Muscle of back (tissue), 11 donors: Measurements from ENCODE around the gene BCAS3. TPM values are rescaled to one million over a fixed set of nuclear protein-coding genes. Genes with fewer than 3 reads are reported as not detected.
"Not testable (repeated sequence)": the region's sequence is repeated elsewhere in the genome, so short reads cannot be mapped to it uniquely, and the experiment has no call there.

Experiments used
- DNase-seq, 3 donors: peaks; one replicate each; pipeline versions ENCODE4 v3.0.0 to v3.0.0-alpha.2; 2013
- polyA plus RNA-seq, 10 donors: library from polyadenylated mRNA; unstranded; fragments of 120-200 nt; gene quantifications; one replicate each; pipeline ENCODE4 v1.2.1, GENCODE V29; 2013; ENCODE audit not compliant: insufficient read length in 10 of 10

The BCAS3 gene
- polyA plus RNA-seq, 10 donors = 8.0 to 13.2 (median 10.2) TPM

DNA sequence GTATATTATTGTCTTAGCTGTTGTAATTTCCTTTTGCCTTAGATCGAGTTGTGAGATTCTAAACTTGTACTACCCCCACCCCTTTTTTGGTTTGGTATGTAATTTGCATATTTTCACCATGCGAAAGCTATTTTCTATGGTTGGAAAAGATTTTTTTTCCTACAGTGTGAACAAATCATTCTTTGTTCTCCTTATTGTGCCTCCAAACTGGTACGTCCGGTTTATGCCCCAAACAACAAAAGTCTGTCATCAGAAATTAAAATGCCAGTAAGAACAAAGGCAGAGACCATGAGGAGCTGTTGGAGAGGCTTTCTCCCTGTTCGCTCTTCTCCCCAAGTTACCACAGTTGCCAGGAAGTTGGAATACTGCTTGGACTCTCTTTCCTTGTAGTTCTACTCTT, 66.1 kb downstream of the BCAS3 start:
- peak in 2 of 3 donors; percentile 13 to 21 for DNase-seq

DNA sequence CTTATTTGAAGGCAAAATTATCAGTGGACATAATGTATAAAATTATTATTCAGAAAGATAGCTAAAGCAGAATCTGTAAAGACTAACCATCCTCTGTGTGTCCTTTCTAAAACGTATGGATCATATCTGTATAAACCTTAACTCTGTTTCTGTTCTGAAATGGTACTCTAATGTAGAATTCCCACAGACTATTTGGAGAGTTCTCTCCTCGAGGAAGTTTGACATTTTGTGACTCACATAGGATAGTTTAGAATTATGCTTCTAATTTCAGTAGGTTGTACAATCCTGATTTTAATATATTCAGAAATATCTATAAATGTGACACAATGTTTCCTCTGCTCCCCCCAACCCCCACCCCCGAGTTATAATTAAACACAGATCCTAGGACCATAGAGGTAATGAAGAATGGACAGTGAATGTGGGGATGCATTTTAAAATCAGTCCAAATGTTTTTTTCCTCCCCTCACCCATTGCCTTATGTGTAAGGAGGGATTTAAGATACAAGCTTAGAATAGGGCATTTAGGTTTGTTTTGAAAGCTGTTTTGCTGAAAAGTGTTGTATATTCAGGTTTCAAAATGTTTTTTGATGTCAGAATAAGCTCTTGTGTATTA, 66.8 kb downstream of the BCAS3 start:
- DNase-seq = no peak

DNA sequence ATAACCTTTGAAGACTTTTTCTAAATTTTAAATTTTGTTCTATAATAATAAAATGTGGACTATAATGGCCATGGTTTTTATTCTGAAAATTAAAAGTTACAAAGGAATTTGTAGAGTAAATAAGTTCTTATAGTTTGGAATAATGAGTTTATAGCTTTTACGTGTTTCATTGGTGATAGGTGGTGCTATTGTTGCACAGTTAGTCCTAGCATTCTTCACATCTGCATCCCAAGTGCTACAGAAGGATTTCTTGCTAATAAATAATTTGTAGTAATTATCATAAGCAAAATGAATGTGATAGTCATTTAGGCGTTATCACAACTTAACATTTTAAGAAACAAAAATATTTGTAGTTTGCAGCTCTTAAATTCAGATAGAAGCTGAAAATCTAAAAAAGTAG, 67.9 kb downstream of the BCAS3 start:
- no peak for DNase-seq

DNA sequence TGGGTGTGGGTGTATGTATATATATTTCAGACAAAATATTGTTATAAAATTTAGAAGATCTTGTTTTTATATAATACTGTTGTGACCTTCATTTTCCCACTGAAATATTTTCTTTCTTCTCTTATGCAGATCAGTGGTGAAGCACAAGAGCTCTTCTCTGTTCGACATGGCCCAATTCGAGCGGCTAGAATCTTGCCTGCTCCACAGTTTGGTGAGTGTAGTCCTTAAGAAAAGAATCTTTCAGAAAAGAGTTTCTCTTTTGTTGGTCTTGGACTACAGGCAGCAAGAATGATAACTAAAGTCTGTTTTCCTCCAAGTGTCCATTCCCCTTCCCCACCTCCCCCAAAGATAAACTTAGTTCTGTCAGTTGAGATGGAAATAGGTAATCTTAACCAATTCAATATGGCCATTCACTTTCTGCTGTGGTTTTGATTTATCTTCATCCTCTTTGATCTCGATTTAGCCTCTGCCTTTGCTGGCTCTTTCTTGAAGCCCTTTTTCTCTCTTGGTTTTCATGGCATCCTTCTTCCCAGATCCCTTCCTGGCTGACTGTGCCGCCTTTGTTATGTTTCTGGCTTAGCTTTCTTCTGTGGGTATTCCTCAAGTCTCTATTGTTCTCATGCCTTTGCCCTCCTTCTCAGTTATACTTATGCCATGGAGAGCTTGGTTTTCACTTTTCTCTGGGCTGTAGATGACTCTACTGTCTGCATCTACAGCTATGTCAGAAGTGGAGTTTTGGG, 69.6 kb downstream of the BCAS3 start:
- no peak for DNase-seq

DNA sequence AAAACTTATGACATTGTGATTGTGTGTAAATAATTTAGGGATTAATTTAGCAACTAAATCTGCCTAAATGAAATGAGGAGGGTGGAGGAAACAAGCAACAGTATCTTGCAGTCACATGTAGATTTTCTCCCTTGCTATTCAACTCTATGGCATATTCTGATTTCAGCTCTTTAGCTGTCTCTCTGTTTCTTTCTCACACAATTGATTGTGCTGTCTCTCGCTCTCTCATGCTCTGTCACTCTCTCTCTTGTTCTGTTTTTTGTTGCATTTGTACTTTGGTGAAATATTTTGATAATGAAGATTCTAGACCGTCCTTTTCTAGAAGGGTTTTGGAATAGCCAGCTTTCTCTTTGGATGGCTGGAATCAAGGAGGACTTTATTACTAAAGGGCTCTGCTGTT, 70.6 kb downstream of the BCAS3 start:
- no peak for DNase-seq

DNA sequence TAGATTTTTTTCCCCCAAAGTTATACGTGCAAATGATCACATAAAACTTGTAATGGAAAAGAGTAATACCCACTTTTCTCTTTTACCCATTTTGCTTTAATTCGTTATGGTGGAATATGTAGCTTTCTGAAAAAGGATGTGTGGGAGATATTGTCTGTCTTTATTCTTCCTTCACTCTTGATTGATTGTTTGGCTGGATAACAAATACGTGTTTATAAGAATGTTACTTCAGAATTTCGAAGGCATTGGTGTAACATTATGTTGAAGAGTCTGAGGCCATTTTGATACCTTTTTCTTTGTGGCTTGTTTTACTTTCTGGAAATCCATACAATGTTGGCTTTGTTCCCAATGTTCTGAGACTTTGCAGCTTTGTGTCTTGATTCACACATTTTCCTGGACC, 71.4 kb downstream of the BCAS3 start:
- no peak for DNase-seq

DNA sequence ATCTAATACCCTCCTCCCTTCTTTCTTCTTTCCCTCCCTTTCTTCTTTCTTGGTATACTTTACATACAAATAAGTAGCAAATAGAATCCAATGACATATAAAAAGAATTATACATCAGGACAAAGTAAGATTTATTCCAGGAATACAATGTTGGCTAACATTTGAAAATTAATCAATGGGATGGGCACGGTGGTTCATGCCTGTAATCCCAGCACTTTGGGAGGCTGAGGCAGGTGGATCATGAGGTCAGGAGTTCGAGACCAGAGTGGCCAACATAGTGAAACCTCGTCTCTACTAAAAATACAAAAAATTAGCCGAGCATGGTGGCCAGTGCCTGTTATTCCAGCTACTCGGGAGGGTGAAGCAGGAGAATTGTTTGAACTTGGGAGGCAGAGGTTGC, 72.1 kb downstream of the BCAS3 start:
- DNase-seq = no peak

DNA sequence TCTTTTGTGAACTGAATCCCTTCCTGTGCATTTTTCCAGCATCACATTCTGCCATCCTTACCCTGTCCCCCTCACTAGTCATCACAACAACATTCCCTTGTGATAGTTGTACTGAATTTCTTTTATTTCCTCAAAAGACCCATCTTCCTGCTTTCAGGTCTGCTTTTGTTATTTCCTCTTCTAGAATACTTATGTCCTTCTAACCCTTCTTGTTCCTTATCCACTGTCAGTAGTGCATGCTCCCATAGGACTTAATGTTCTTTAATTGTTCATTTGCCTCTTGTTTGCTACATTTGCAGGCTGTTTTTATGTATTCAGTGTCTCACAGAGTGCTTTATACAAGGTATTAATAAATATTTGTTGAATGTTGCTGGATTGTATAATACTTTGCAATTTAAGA, 73.0 kb downstream of the BCAS3 start:
- DNase-seq = no peak

DNA sequence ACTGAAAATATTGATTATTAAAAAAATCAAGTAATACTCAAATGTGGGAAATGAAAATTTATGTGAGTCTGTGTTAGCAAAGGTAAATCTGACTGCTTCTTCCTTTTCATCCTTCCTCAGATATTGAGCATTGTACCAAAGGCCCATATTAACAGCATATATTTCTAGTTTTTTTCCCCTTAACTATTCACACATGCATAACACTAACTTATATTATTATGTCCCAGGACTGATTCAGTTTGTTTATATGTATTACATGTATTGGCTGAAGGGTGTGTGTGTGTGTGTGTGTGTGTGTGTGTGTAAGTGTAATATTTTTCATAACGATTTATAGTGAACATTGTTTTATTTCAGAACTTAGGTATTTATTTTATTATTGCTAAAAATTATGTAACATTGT, 74.2 kb downstream of the BCAS3 start:
- no peak for DNase-seq

DNA sequence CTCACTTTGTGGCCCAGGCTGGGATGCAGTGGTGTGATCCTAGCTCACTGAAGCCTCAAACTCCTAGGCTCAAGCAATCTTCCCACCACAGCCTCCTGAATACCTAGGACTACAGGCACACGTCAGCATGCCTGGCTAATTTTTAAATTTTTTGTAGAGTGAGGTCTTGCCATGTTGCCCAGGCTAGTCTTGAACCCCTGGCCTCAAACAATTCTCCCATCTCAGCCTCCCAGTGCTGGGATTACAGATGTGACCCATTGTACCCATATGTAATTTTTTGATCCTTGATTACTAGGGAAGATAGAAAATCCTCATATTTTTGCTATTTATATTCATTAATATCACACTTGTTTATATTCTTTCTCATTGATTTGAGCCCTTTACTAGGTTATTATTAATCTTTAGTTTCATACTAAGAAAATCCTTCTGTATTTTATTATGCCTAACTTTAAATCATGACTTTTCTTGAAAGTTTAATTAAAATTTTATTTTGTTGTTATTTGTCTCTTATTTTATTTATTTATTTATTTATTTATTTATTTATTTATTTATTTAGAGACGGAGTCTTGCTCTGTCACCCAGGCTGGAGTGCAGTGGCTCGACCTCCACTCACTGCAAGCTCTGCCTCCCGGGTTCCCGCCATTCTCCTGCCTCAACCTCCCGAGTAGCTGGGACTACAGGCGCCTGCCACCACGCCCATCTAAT, 75.4 kb downstream of the BCAS3 start:
- DNase-seq = no peak

DNA sequence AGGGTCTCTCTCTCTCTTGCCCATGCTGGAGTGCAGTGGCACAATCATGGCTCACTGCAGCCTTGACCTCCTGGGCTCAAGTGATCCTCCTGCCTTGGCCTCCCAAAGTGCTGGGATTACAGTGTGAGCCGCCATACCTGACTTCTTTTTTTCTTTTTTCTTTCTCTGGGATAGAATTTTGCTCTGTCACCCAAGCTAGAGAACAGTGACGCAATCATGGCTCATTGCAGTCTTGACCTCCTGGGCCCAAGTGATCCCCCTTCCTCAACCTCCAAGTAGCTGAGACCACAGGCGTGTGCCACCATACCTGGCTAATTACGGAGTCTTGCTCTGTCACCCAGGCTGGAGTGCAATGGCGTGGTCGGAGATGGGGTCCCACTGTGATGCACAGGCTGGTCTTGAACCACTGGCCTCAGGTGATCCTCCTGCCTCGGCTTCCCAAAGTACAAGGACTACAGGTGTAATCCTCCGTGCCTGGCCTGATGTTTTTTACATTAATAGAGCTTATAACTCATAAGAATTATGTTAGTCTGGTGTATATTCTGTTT, 76.5 kb downstream of the BCAS3 start:
- no peak for DNase-seq

DNA sequence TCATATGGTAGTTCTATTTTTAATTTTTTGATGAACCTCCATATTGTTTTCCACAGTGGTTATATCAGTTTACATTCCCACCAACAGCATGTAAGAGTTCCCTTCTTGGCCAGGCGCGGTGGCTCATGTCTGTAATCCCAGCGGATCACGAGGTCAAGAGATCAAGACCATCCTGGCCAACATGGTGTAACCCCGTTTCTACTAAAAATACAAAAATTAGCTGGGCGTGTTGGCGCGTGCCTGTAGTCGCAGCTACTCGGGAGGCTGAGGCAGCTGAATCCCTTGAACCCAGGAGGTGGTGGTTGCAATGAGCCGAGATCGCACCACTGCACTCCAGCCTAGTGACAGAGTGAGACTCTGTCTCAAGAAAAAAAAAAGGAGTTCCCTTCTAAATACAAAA, 79.1 kb downstream of the BCAS3 start:
- DNase-seq = not testable (repeated sequence)

DNA sequence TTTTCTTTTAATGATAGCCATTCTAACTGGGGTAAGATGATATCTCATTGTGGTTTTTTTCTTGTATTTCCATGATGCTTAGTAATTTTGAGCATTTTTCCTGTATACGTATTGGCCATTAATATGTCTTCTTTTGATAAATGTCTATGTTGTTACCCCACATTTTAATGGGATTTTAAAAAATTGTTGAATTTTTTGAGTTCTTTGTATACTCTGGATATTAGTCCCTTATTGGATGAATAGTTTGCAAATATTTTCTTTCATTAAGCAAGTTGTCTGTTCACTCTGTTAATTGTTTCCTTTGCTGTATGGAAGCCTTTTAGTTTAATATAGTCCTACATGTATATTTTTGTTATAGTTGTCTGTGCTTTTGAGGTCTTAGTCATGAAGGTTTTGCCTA, 79.8 kb downstream of the BCAS3 start:
- no peak for DNase-seq

DNA sequence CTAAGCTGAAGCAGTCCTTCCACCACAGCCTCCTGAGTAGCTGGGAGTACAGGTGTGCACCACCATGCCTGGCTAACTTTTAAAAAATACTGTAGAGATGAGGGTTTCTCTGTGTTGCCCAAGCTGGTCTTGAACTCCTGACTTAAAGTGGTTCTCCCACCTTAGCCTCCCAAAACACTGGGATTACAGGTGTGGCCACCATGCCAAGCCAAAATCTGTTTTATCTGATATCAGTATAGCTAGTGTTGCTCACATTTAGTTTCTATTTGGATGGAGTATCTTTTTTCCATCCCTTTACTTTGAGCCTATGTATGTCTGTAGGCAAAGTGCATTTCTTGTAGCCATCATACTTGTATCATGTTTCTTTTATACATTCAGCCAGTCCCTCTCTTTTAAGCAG, 82.1 kb downstream of the BCAS3 start:
- DNase-seq = no peak

DNA sequence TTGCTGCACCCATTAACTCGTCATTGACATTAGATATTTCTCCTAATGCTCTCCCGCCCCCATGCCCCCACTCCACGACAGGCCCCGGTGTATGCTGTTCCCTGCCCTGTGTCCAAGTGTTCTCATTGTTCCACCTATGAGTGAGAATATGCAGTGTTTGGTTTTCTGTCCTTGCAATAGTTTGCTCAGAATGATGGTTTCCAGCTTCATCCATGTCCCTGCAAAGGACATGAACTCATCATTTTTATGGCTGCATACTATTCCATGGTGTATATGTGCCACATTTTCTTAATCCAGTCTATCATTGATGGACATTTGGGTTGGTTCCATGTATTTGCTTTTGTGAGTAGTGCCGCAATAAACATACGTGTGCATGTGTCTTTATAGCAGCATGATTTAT, 83.7 kb downstream of the BCAS3 start:
- DNase-seq = not testable (repeated sequence)

DNA sequence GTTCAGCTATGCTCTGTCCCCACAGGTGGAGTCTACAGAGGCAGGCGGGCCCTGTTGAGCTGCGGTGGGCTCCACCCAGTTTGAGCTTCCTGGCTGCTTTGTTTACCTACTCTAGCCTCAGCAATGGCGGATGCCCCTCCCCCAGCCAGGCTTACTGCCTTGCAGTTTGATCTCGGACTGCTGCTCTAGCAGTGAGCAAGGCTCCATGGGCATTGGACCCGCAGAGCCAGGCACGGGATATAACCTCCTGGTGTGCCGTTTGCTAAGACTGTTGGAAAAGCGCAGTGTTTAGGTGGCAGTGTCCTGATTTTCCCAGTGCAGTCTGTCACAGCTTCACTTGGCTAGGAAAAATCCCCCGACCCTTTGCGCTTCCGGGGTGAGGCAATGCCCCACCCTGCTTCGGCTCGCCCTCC, 89.1 kb downstream of the BCAS3 start:
- DNase-seq = no peak

DNA sequence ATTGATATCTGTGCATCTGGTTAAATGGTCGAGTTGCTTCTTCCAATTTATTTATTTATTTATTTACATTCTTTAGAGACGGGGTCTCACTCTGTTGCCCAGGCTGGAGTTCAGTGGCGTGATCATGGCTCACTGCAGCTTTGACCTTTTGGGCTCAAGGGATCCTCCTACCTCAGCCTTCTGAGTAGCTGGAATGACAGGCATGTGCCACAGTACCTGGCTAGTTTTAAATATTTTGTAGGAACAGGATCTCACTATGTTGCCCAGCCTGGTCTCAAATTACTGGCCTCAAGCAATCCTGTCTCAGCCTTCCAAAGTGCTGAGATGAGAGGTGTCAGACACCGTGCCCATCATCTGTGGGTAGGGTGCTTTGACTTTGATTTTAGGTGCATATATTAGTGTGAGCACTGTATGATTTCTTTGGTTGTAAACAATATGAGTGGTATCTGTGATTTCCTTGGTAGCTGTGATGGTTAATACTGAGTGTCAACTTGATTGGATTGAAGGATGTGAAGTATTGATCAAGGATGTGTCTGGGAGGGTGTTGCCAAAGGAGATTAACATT, 90.2 kb downstream of the BCAS3 start:
- no peak for DNase-seq

DNA sequence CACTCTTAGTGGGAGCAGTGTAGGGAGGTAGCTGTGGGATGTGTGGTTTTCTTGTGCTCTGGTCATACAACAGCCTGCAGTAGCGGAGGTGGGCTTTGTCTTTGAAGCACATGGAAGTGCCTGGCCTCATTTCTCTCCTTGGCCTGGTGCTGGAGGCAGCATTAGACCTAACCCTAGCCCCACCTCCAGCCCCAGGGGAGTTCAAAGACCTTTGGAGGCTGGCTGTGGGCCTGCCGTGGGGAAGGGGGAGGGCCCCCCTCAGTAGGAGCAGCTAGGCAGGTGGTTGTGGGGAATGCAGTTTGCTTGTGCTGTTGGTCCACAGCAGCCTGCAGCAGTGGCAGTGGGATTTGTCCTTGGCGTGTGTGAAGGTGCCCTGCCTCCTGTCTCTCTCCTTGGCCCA, 91.7 kb downstream of the BCAS3 start:
- no peak for DNase-seq

DNA sequence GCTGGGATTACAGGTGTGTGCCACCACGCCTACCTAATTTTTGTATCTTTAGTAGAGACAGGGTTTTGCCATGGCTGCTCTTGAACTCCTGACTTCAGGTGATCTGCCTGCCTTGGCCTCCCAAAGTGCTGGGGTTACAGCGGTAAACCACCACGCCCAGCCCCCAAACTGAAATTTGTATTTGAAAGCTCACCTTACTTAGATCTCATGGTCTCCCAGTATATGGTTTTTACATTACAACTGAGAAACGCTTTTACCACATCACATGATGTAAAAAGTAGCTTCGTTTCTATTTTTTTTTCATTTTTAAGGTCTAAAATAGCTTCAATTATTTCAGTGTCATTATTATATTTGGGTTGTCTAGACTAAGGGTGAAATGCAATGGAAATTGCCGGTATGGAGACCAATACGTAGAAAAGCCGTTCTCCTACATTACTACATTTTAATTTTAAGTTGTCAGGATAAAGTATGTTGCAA, 93.3 kb downstream of the BCAS3 start:
- DNase-seq = no peak

DNA sequence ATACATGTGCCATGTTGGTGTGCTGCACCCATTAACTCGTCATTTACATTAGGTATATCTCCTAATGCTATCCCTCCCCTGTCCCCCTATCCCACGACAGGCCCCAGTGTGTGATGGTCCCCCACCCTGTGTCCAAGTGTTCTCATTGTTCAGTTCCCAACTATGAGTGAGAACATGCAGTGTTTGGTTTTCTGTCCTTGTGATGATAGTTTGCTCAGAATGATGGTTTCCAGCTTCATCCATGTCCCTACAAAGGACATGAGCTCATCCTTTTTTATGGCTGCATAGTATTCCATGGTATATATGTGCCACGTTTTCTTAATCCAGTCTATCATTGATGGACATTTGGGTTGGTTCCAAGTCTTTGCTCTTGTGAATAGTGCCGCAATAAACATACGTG, 94.0 kb downstream of the BCAS3 start:
- not testable (repeated sequence) for DNase-seq

DNA sequence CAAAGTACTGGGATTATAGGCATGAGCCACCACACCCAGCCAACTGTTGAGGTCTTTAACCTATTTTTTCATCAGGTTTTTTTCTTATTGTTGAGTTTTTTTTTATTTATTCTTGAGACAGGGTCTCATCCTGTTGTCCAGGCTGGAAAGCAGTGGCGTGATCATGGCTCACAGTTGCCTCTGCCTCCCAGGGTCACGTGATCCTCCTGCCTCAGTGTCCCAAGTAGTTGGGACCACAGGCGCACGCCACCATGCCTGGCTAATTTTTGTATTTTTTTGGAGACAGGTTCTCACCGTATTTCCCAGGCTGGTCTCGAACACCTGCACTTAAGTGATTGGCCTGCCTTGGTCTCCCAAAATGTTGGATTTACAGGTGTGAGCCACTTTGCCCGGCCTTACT, 95.9 kb downstream of the BCAS3 start:
- DNase-seq = no peak

DNA sequence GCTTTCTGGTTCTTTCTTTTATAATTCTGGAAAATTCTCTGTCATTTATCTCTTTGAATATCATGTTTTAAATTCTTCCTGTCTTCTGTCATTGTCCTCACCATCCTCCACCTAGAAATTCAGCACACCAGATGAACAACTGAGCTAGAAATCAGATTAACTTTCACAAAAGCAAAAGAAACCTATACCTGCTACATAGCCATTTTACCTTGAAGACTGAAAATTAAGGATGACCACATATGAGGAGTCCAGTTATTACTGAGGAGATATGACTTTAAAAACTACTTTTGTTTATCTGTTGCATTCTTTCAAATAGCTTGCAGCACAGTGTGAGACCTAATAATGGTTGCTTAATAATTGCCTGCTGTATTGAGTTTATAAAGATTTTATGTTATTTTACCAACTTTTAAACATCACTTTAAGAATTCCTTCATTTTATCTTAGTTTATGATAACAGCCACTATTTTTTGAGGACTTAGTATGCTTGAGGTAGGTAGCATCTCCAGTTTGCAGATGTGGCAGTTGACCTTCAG, 104.3 kb downstream of the BCAS3 start:
- no peak for DNase-seq
